Measurements from ENCODE around the gene TAS2R50.

- TF ChIP-seq, protein P1, sequence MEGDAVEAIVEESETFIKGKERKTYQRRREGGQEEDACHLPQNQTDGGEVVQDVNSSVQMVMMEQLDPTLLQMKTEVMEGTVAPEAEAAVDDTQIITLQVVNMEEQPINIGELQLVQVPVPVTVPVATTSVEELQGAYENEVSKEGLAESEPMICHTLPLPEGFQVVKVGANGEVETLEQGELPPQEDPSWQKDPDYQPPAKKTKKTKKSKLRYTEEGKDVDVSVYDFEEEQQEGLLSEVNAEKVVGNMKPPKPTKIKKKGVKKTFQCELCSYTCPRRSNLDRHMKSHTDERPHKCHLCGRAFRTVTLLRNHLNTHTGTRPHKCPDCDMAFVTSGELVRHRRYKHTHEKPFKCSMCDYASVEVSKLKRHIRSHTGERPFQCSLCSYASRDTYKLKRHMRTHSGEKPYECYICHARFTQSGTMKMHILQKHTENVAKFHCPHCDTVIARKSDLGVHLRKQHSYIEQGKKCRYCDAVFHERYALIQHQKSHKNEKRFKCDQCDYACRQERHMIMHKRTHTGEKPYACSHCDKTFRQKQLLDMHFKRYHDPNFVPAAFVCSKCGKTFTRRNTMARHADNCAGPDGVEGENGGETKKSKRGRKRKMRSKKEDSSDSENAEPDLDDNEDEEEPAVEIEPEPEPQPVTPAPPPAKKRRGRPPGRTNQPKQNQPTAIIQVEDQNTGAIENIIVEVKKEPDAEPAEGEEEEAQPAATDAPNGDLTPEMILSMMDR (conservative IDR thresholded peaks at IDR 0.05 in 1 of 2, IDR thresholded peaks at IDR 0.05 in 1 of 2; ENCODE audit: extremely low read depth in 1 of 2, insufficient read depth in 1 of 2, low read depth in 1 of 2, low read length in 2 of 2): no peak
- no peak for TF ChIP-seq EZH2 (IDR thresholded peaks at IDR 0.05; ENCODE audit: borderline replicate concordance, low read length)
Observed at GRCh38 chr12:11007608-11008007, 20.9 kb upstream of the TAS2R50 start.

All from mammary epithelial cell (primary cell).